Uterus (tissue), 2 donors: ENCODE results near the gene TBC1D5.

Source experiments
- POLR2A ChIP-seq, 2 donors: fragments of 450-650 bp; IDR thresholded peaks; one replicate each; pipeline ENCODE4 v1.6.1; 2016; ENCODE audit warnings: antibody characterized with exemption in 2 of 2, mild to moderate bottlenecking in 1 of 2, moderate library complexity in 1 of 2
- TF ChIP-seq, protein P1 (sequence below), 4 experiments: fragments of 200-600 bp in 2 of 4; fragments of 450-650 bp in 2 of 4; sonication (generic) in 2 of 4; IDR thresholded peaks; one replicate each; pipeline ENCODE4 v1.5.1; 2016 to 2019; ENCODE audit warnings: antibody characterized with exemption in 4 of 4, mild to moderate bottlenecking in 2 of 4, moderate library complexity in 1 of 4

DNA sequence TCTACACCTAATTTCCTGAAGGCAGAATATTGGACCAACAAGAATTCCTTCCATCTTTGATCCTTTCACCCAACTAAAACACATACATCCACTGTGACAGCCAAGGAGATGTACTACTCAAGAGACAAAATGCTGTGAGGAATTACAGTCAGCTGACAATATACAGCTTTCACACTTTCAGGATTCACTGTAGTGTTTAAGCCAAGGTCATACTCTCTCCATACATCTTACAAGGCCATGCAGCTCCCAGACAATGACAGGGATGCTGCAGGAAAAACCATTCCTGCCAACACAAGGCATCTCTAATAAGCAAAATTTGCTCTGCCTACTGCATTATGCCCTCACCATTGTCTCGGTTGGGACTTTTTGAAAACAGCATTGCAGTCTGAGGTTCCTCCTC is 170.7 kb downstream of the TBC1D5 start:
- TF ChIP-seq, protein P1, sequence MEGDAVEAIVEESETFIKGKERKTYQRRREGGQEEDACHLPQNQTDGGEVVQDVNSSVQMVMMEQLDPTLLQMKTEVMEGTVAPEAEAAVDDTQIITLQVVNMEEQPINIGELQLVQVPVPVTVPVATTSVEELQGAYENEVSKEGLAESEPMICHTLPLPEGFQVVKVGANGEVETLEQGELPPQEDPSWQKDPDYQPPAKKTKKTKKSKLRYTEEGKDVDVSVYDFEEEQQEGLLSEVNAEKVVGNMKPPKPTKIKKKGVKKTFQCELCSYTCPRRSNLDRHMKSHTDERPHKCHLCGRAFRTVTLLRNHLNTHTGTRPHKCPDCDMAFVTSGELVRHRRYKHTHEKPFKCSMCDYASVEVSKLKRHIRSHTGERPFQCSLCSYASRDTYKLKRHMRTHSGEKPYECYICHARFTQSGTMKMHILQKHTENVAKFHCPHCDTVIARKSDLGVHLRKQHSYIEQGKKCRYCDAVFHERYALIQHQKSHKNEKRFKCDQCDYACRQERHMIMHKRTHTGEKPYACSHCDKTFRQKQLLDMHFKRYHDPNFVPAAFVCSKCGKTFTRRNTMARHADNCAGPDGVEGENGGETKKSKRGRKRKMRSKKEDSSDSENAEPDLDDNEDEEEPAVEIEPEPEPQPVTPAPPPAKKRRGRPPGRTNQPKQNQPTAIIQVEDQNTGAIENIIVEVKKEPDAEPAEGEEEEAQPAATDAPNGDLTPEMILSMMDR (IDR thresholded peaks at IDR 0.05) = no peak
- no peak for TF ChIP-seq POLR2A (IDR thresholded peaks at IDR 0.05)
